Ovary (tissue), 3 donors: ENCODE data around the gene CLTC.

ENCODE experiments used
- EP300 ChIP-seq: sonication (generic); formaldehyde crosslinking; IDR thresholded peaks from one replicate; pipeline ENCODE4 v1.6.1; 2017; ENCODE audit warnings: antibody characterized with exemption
- POLR2A ChIP-seq: fragments of 450-650 bp; IDR thresholded peaks from one replicate; pipeline ENCODE4 v1.6.1; 2017; ENCODE audit warnings: antibody characterized with exemption, mild to moderate bottlenecking, moderate library complexity
- TF ChIP-seq, protein P1 (sequence below), 3 donors: fragments of 450-650 bp in 2 of 3; fragments of 200-600 bp in 1 of 3; IDR thresholded peaks; one replicate each; pipeline versions ENCODE4 v1.5.1 to v1.8.0; 2016 to 2022; ENCODE audit warnings: antibody characterized with exemption in 3 of 3, mild to moderate bottlenecking in 1 of 3
- donor health status: DM: no; HTN: no; CAD: no.

DNA sequence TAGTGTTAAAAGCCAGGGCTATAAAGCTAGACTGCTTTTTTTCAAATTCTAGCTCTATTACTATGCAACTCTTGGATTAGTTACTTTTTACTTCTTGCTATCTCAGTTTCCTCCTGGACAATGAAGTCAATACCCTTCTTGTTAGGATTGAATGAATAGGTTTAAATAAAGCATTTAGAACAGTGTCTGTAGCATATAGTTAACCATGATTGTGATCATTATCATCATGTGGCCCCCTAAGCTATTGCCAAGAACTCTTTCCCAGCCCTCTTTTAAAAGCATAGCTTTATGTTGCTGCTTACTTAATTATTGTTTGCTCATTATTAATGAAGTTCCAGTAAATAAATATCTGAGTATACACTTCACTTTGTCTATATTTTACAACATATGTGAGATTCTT is 92.2 kb downstream of the CLTC start:
- TF ChIP-seq, protein P1, sequence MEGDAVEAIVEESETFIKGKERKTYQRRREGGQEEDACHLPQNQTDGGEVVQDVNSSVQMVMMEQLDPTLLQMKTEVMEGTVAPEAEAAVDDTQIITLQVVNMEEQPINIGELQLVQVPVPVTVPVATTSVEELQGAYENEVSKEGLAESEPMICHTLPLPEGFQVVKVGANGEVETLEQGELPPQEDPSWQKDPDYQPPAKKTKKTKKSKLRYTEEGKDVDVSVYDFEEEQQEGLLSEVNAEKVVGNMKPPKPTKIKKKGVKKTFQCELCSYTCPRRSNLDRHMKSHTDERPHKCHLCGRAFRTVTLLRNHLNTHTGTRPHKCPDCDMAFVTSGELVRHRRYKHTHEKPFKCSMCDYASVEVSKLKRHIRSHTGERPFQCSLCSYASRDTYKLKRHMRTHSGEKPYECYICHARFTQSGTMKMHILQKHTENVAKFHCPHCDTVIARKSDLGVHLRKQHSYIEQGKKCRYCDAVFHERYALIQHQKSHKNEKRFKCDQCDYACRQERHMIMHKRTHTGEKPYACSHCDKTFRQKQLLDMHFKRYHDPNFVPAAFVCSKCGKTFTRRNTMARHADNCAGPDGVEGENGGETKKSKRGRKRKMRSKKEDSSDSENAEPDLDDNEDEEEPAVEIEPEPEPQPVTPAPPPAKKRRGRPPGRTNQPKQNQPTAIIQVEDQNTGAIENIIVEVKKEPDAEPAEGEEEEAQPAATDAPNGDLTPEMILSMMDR (IDR thresholded peaks at IDR 0.05): no peak
- TF ChIP-seq POLR2A: no peak
- no peak for TF ChIP-seq EP300
